Activated CD4-positive, CD25-positive, alpha-beta regulatory T cell treated with anti-CD3 and anti-CD28 coated beads, Interleukin-2, amount 50 U/mL, for 24 hours (primary cell): ENCODE measurements around the gene FRMPD4.

Source experiments
- ATAC-seq, 2 donors: fragments of 150-1000 bp; cut with Tn5 transposase; one replicate each; pipeline ENCODE4 v1.10.0; 2021; ENCODE audit warnings: mild to moderate bottlenecking in 1 of 2, moderate library complexity in 1 of 2

The FRMPD4 gene

GRCh38 chrX:12307961-12308360, 169.7 kb downstream of the FRMPD4 start:
- ATAC-seq = no peak

GRCh38 chrX:12308420-12308819, 170.1 kb downstream of the FRMPD4 start:
- no peak for ATAC-seq

- no peak for ATAC-seq
These were observed 170.9 kb downstream of the FRMPD4 start for GRCh38 chrX:12309040-12309743.

GRCh38 chrX:12309744-12310076, 171.4 kb downstream of the FRMPD4 start:
- no peak for ATAC-seq

- no peak for ATAC-seq
These were observed 176.4 kb downstream of the FRMPD4 start for GRCh38 chrX:12314651-12315050.

GRCh38 chrX:12315526-12315925, 177.3 kb downstream of the FRMPD4 start:
- ATAC-seq = no peak

- ATAC-seq = no peak
These were observed 180.8 kb downstream of the FRMPD4 start for GRCh38 chrX:12319003-12319519.

GRCh38 chrX:12319992-12320391, 181.7 kb downstream of the FRMPD4 start:
- no peak for ATAC-seq

GRCh38 chrX:12322031-12322430, 183.8 kb downstream of the FRMPD4 start:
- ATAC-seq = no peak

GRCh38 chrX:12325171-12325570, 186.9 kb downstream of the FRMPD4 start:
- ATAC-seq = no peak

GRCh38 chrX:12327836-12328235, 189.6 kb downstream of the FRMPD4 start:
- no peak for ATAC-seq

- no peak for ATAC-seq
These were observed 191.2 kb downstream of the FRMPD4 start for GRCh38 chrX:12329476-12329875.

GRCh38 chrX:12330841-12331240, 192.6 kb downstream of the FRMPD4 start:
- no peak for ATAC-seq

GRCh38 chrX:12332786-12333347, 194.6 kb downstream of the FRMPD4 start:
- ATAC-seq = no peak

GRCh38 chrX:12339921-12340320, 201.6 kb downstream of the FRMPD4 start:
- no peak for ATAC-seq

- ATAC-seq = no peak
These were observed 206.7 kb downstream of the FRMPD4 start for GRCh38 chrX:12344954-12345353.

GRCh38 chrX:12349201-12349600, 210.9 kb downstream of the FRMPD4 start:
- no peak for ATAC-seq

GRCh38 chrX:12352922-12353321, 214.6 kb downstream of the FRMPD4 start:
- no peak for ATAC-seq

- ATAC-seq = no peak
These were observed 222.1 kb downstream of the FRMPD4 start for GRCh38 chrX:12360383-12360782.

- ATAC-seq = no peak
These were observed 222.8 kb downstream of the FRMPD4 start for GRCh38 chrX:12360986-12361598.

- ATAC-seq = no peak
These were observed 224.9 kb downstream of the FRMPD4 start for GRCh38 chrX:12363216-12363615.

- no peak for ATAC-seq
These were observed 228.2 kb downstream of the FRMPD4 start for GRCh38 chrX:12366440-12366839.

GRCh38 chrX:12367254-12367653, 229.0 kb downstream of the FRMPD4 start:
- no peak for ATAC-seq

- no peak for ATAC-seq
These were observed 232.3 kb downstream of the FRMPD4 start for GRCh38 chrX:12370497-12370986.
